Endothelial cell of umbilical vein (primary cell): ENCODE data around the gene MROH7. TPM values are rescaled to one million over a fixed set of nuclear protein-coding genes. Genes with fewer than 3 reads are reported as not detected.

Experiments used
- BruUV-seq: library from RNA; stranded (reverse); fragments of 400-500 nt; replicated peaks from 2 replicates; lab custom pipeline; 2021; lab: Mats Ljungman, UMichigan
- CTCF ChIA-PET: fragments of 300-600, 350-600 bp; sonication (Branson Sonifier 250); formaldehyde crosslinking; loops from one replicate; lab custom pipeline; 2021; ENCODE audit warnings: antibody characterized with exemption, inconsistent platforms; lab: Charles Lee
- POLR2A ChIA-PET: fragments of 300-600, 350-600 bp; sonication (Branson Sonifier 250); formaldehyde crosslinking; loops from one replicate; lab custom pipeline; 2021; ENCODE audit warnings: antibody characterized with exemption, inconsistent platforms; lab: Charles Lee
- DNase-seq: peaks from one replicate; pipeline ENCODE4 v3.0.0-alpha.2; 2011; ENCODE audit warnings: low read depth, low spot score
- FAIRE-seq: peaks from 2 replicates; lab custom pipeline; 2011; peaks lifted over from hg19 to GRCh38; lab: Jason Lieb, UNC
- H2AFZ ChIP-seq: 2 replicates; pipeline ENCODE4 v1.6.0; 2012; ENCODE audit warnings: low read depth, low read length, control low read depth, inconsistent platforms
- H3K27ac ChIP-seq: 2 replicates; pipeline ENCODE4 v1.5.1; 2011; ENCODE audit warnings: low read depth, mild to moderate bottlenecking, control low read depth, low read length, moderate library complexity; ENCODE audit not compliant: insufficient read depth
- H3K27me3 ChIP-seq, 2 experiments: 2 replicates each; pipeline versions ENCODE4 v1.6.0 to v1.6.1; 2011; ENCODE audit warnings: low read length in 2 of 2, mixed read lengths in 1 of 2; ENCODE audit not compliant: control insufficient read depth in 2 of 2, insufficient read depth in 2 of 2
- H3K36me3 ChIP-seq, 2 experiments: 2 replicates in 1 of 2; 3 replicates in 1 of 2; pipeline ENCODE4 v1.5.1; 2011; ENCODE audit warnings: low read length in 2 of 2, mild to moderate bottlenecking in 1 of 2, moderate library complexity in 1 of 2; ENCODE audit not compliant: control insufficient read depth in 2 of 2, insufficient read depth in 2 of 2; ENCODE audit errors: extremely low read depth in 1 of 2
- H3K4me1 ChIP-seq: 3 replicates; pipeline ENCODE4 v1.5.1; 2011; ENCODE audit warnings: mild to moderate bottlenecking, low read length; ENCODE audit not compliant: control insufficient read depth, insufficient read depth; ENCODE audit errors: extremely low read depth
- H3K4me2 ChIP-seq: 2 replicates; pipeline ENCODE4 v1.6.1; 2011; ENCODE audit warnings: low read length, control low read depth, mixed read lengths; ENCODE audit not compliant: insufficient read depth
- H3K4me3 ChIP-seq, 3 experiments: fragments of 200-600 bp in 1 of 3; sonication (generic), shearing (Covaris generic) in 1 of 3; replicated peaks in 1 of 3; 2 replicates each; pipeline ENCODE4 v1.5.1; 2011 to 2016; ENCODE audit warnings: control low read depth in 3 of 3, low read length in 3 of 3, mild to moderate bottlenecking in 2 of 3, inconsistent platforms in 1 of 3, low read depth in 1 of 3, moderate library complexity in 1 of 3; ENCODE audit not compliant: insufficient read depth in 1 of 3
- H3K79me2 ChIP-seq: 2 replicates; pipeline ENCODE4 v1.6.0; 2012; ENCODE audit warnings: low read length, inconsistent platforms; ENCODE audit not compliant: control insufficient read depth, insufficient read depth
- H3K9ac ChIP-seq: replicated peaks from 2 replicates; pipeline ENCODE3; 2011; ENCODE audit warnings: low read length, control low read depth; ENCODE audit not compliant: insufficient read depth; ENCODE audit errors: extremely low read depth
- H3K9me1 ChIP-seq: replicated peaks from 3 replicates; pipeline ENCODE4 v1.6.0; 2011; ENCODE audit warnings: mild to moderate bottlenecking, low read length; ENCODE audit not compliant: control insufficient read depth, insufficient read depth; ENCODE audit errors: extremely low read depth
- H3K9me3 ChIP-seq: replicated peaks from 2 replicates; pipeline ENCODE4 v1.5.1; 2012; ENCODE audit warnings: low read length, inconsistent platforms; ENCODE audit not compliant: control insufficient read depth, insufficient read depth
- H4K20me1 ChIP-seq: replicated peaks from 2 replicates; pipeline ENCODE3; 2011; ENCODE audit warnings: mild to moderate bottlenecking, low read length; ENCODE audit not compliant: control insufficient read depth, insufficient read depth; ENCODE audit errors: extremely low read depth
- EZH2 ChIP-seq: IDR thresholded peaks from 2 replicates; pipeline ENCODE4 v1.6.1; 2012; ENCODE audit warnings: borderline replicate concordance, low read depth, mild to moderate bottlenecking, moderate library complexity, low read length, inconsistent platforms; ENCODE audit not compliant: severe bottlenecking
- FOS ChIP-seq: IDR thresholded peaks from 2 replicates; pipeline ENCODE4 v1.6.1; 2011; ENCODE audit warnings: mild to moderate bottlenecking, low read length, moderate library complexity, borderline replicate concordance; ENCODE audit not compliant: insufficient read depth
- GATA2 ChIP-seq: IDR thresholded peaks from 2 replicates; pipeline ENCODE4 v1.7.0; 2011; ENCODE audit warnings: low read depth, mild to moderate bottlenecking, moderate library complexity, mixed read lengths, low read length; ENCODE audit not compliant: insufficient read length, insufficient read depth
- JUN ChIP-seq: IDR thresholded peaks from 2 replicates; pipeline ENCODE4 v1.6.1; 2011; ENCODE audit warnings: borderline replicate concordance, low read depth; ENCODE audit not compliant: insufficient read length, insufficient read depth
- MAX ChIP-seq: IDR thresholded peaks from 2 replicates; pipeline ENCODE4 v1.6.1; 2011; ENCODE audit not compliant: insufficient read depth, insufficient read length
- MYC ChIP-seq: IDR thresholded peaks from one replicate; pipeline ENCODE4 v1.6.1; 2011; ENCODE audit warnings: mild to moderate bottlenecking, low read depth, low read length
- POLR2A ChIP-seq: IDR thresholded peaks from 2 replicates; pipeline ENCODE4 v1.6.1; 2012; ENCODE audit warnings: low read depth, mild to moderate bottlenecking, control low read depth, low read length
- POLR2AphosphoS5 ChIP-seq: IDR thresholded peaks from 2 replicates; pipeline ENCODE4 v1.6.1; 2012; ENCODE audit warnings: low read depth, mild to moderate bottlenecking, control low read depth, low read length, moderate library complexity; ENCODE audit not compliant: insufficient read depth
- dilution Hi-C: fragments of 300-500 bp; cut with MboI; formaldehyde crosslinking; loops from one replicate; pipeline ENCODE4 v1.15.0; 2019; ENCODE audit warnings: low sequenced_read_pairs; ENCODE audit not compliant: extremely low pct_ligation_motif_present
- intact Hi-C: fragments of 100-400 bp; cut with micrococcal nuclease; formaldehyde crosslinking; loops from one replicate; pipeline ENCODE4 v1.10.0; 2022
- polyA plus RNA-seq, 4 experiments: library from polyadenylated mRNA; depleted of rRNA in 3 of 4; stranded (reverse) in 3 of 4; unstranded in 1 of 4; fragments of >200 nt; gene quantifications; 2 replicates each; pipeline versions ENCODE4 v1.2.1 to v1.2.3, GENCODE V29; 2011 to 2012; ENCODE audit warnings: missing spikeins in 1 of 4
- total RNA-seq: library from RNA; stranded (reverse); gene quantifications from 2 replicates; pipeline ENCODE4 v1.2.3, GENCODE V29; 2021
- TF ChIP-seq, protein P1 (sequence below), 2 donors: IDR thresholded peaks; 1 replicate in 1 of 2; 2 replicates in 1 of 2; pipeline ENCODE4 v1.5.1; 2011; ENCODE audit warnings: low read length in 2 of 2, mild to moderate bottlenecking in 2 of 2, moderate library complexity in 2 of 2, control low read depth in 1 of 2, inconsistent platforms in 1 of 2, low read depth in 1 of 2; ENCODE audit not compliant: insufficient read depth in 1 of 2; ENCODE audit errors: extremely low read depth in 1 of 2

MROH7 gene
- total and polyA plus RNA-seq, 2 donors (not counting 3 experiments of a cell fraction or from before 2014, with no cell fraction given): 0.06 to 0.24 TPM

DNA sequence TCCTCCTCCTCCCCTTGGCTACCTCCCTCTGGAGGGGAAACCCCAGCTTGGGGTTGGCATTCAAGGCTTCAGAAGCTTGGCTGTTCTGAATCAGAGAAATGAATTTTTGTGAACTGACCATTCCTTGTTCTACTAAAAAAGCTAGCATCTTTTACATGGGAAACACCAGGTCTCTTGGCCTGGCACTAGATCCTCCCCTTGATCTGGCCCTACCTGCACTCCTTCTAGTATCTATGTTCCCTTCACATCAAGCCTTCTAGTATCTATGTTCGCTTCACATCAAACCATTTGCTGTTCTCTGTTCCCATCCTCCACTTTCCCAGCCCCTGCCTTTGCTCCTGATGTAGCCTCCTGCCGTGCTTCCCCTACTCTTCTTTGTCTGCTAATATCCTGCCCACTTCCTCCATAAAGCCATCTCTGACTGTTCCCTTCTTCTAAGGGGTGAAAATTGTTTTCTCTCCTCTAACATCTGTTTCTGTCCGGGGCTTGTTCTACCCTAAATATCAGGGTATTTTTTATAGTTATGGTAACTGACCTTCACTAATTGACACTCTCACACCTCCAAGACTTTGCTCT lies 44.0 kb upstream of the MROH7 start:
- no peak overlapping the region for H3K4me3 ChIP-seq
- no peaks in the 10 kb centered on the region for H3K9me1 ChIP-seq
- FAIRE-seq: no peak
- DNase-seq: no peak
- no peaks in the 10 kb centered on the region for H3K79me2 ChIP-seq
- intact Hi-C loops: no loop called here
- POLR2A ChIA-PET: no interaction called here
- no TSS peak for BruUV-seq
- H3K4me1 ChIP-seq: no peaks in the 10 kb centered on the region
- H3K9ac ChIP-seq: no peak overlapping the region
- no peaks in the 10 kb centered on the region for H4K20me1 ChIP-seq
- no peaks in the 10 kb centered on the region for H3K27me3 ChIP-seq
- CTCF ChIA-PET: no interaction called here
- H3K4me2 ChIP-seq: no peak overlapping the region
- H3K9me3 ChIP-seq: no peaks in the 10 kb centered on the region
- no peak overlapping the region for H3K27ac ChIP-seq
- no peak overlapping the region for H2AFZ ChIP-seq
- H3K36me3 ChIP-seq: no peaks in the 10 kb centered on the region
- TF ChIP-seq GATA2 (no peak), POLR2AphosphoS5 (no peak), POLR2A (no peak), FOS (no peak), MAX (no peak), JUN (no peak), MYC (no peak), EZH2 (no peak)
- TF ChIP-seq, protein P1, sequence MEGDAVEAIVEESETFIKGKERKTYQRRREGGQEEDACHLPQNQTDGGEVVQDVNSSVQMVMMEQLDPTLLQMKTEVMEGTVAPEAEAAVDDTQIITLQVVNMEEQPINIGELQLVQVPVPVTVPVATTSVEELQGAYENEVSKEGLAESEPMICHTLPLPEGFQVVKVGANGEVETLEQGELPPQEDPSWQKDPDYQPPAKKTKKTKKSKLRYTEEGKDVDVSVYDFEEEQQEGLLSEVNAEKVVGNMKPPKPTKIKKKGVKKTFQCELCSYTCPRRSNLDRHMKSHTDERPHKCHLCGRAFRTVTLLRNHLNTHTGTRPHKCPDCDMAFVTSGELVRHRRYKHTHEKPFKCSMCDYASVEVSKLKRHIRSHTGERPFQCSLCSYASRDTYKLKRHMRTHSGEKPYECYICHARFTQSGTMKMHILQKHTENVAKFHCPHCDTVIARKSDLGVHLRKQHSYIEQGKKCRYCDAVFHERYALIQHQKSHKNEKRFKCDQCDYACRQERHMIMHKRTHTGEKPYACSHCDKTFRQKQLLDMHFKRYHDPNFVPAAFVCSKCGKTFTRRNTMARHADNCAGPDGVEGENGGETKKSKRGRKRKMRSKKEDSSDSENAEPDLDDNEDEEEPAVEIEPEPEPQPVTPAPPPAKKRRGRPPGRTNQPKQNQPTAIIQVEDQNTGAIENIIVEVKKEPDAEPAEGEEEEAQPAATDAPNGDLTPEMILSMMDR (IDR thresholded peaks at IDR 0.05; ENCODE audit: extremely low read depth in 1 of 2, insufficient read depth in 1 of 2, low read depth in 1 of 2, low read length in 2 of 2): no peak
- dilution Hi-C loops: no loop called here
